Heart left ventricle (tissue), 16 donors: ENCODE measurements around the gene LRRN3. TPM values are rescaled to one million over a fixed set of nuclear protein-coding genes. Genes with fewer than 3 reads are reported as not detected.
A peak's percentile ranks its signal among the peaks of the same experiment; 100 is the strongest.

Experiments
- ATAC-seq, 4 donors: fragments of 200-7000 bp; cut with Tn5 transposase; one replicate each; pipeline ENCODE4 v1.9.1; 2020 to 2022; ENCODE audit warnings: moderate library complexity in 4 of 4, mild to moderate bottlenecking in 3 of 4, moderate number of reproducible peaks in 1 of 4
- DNase-seq, 5 donors: peaks; one replicate each; pipeline ENCODE4 v3.0.0-alpha.2; 2020
- H3K27ac ChIP-seq, 12 donors: fragments of 200-600 bp; sonication (generic) in 4 of 12; one replicate each; pipeline versions ENCODE4 v1.5.0 to v1.8.0; 2016 to 2022; ENCODE audit warnings: mild to moderate bottlenecking in 2 of 12
- H3K27me3 ChIP-seq, 9 donors: fragments of 200-600 bp; sonication (generic) in 2 of 9; one replicate each; pipeline versions ENCODE4 v1.5.1 to v1.8.0; 2016 to 2022; ENCODE audit warnings: mild to moderate bottlenecking in 3 of 9
- H3K36me3 ChIP-seq, 9 donors: fragments of 200-600 bp; sonication (generic) in 2 of 9; one replicate each; pipeline versions ENCODE4 v1.5.0 to v1.8.0; 2018 to 2022; ENCODE audit warnings: mild to moderate bottlenecking in 2 of 9
- H3K4me1 ChIP-seq, 12 donors: fragments of 200-600 bp; sonication (generic) in 4 of 12; one replicate each; pipeline versions ENCODE4 v1.5.0 to v1.8.0; 2016 to 2022; ENCODE audit warnings: mild to moderate bottlenecking in 3 of 12
- H3K4me3 ChIP-seq, 12 donors: fragments of 200-600 bp; sonication (generic) in 4 of 12; one replicate each; pipeline versions ENCODE4 v1.5.0 to v1.8.0; 2017 to 2022; ENCODE audit warnings: mild to moderate bottlenecking in 9 of 12, moderate library complexity in 4 of 12
- H3K9me3 ChIP-seq, 12 donors: fragments of 200-600 bp; sonication (generic) in 4 of 12; one replicate each; pipeline versions ENCODE4 v1.5.0 to v1.8.0; 2016 to 2022; ENCODE audit warnings: mild to moderate bottlenecking in 1 of 12
- POLR2A ChIP-seq, 2 donors: fragments of 450-650 bp; IDR thresholded peaks; one replicate each; pipeline ENCODE4 v1.6.1; 2017; ENCODE audit warnings: antibody characterized with exemption in 2 of 2, mild to moderate bottlenecking in 2 of 2, moderate library complexity in 2 of 2
- WGBS, 4 donors: extraction: QIAGEN DNeasy Blood & Tissue Kit in 2 of 4; methylation state at CpG; one replicate each; pipeline versions ENCODE4 v1.1.5 to v1.1.7; 2013 to 2018; 5-methylcytosine and 5-hydroxymethylcytosine counted together
- intact Hi-C, 10 donors: fragments of 100-400 bp; cut with DNase I; formaldehyde crosslinking; loops; one replicate each; pipeline versions ENCODE4 v1.11.1 to v1.14.2; 2022
- polyA plus RNA-seq, 2 donors: library from polyadenylated mRNA; stranded (reverse); fragments of 200-250 nt; gene quantifications; one replicate each; pipeline ENCODE4 v1.2.3, GENCODE V29; 2013
- total RNA-seq, 9 donors: library from RNA; depleted of rRNA in 2 of 9; stranded (reverse); fragments of >200 nt in 2 of 9; fragmentation: NEBNext Ultra II Directional in 3 of 9; extraction: Animal tissue kit (Norgen Biotek cat#: 25700) in 3 of 9; gene quantifications; one replicate each; pipeline versions ENCODE4 v1.1.0 to v1.2.4, GENCODE V29; 2016 to 2023
- TF ChIP-seq, protein P1 (sequence below), 12 donors: fragments of 200-600 bp; sonication (generic) in 4 of 12; IDR thresholded peaks; one replicate each; pipeline versions ENCODE4 v1.5.0 to v1.8.0; 2018 to 2022; ENCODE audit warnings: antibody characterized with exemption in 12 of 12, mild to moderate bottlenecking in 5 of 12
- donor health status: ischemic (EF 13 %, LVEDD 7.1; RV severe dilation, severe dysfunction).
- donor health status: healthy with polysubstance abuse.
- donor health status: DM: no; HTN: yes; CAD: no.
- donor health status: DM: no; HTN: no; CAD: no.
- donor health status: ischemic (EF 25% LVEDD 6.9; RV normal size, moderate dysfunction).
- donor health status: ischemic (EF 25% LVEDD 5.7; RV mildly dilated, moderate dysfunction).
- donor health status: healthy.
- donor health status: DM: yes; HTN: yes; CAD: no.
- donor health status: ischemic (EF 35%, LVEDD 5.7; RV mildly dilated, moderate dysfunction).
- donor health status: nonischemic (EF 11% LVEDD 7.7; RV severe dilation, severe dysfunction).
- donor health status: DM: yes; HTN: yes; CAD: no.
- donor health status: PGD.
- donor health status: ischemic (EF 29% LVEDD 5.4; RV normal size, mild dysfunction).
- donor health status: nonischemic (EF 23%, LVEDD 6.1; RV moderate dilation, normal function).

Gene LRRN3
- total and polyA plus RNA-seq, 11 donors, result 0.52 to 11.0 (median 2.3) TPM

DNA sequence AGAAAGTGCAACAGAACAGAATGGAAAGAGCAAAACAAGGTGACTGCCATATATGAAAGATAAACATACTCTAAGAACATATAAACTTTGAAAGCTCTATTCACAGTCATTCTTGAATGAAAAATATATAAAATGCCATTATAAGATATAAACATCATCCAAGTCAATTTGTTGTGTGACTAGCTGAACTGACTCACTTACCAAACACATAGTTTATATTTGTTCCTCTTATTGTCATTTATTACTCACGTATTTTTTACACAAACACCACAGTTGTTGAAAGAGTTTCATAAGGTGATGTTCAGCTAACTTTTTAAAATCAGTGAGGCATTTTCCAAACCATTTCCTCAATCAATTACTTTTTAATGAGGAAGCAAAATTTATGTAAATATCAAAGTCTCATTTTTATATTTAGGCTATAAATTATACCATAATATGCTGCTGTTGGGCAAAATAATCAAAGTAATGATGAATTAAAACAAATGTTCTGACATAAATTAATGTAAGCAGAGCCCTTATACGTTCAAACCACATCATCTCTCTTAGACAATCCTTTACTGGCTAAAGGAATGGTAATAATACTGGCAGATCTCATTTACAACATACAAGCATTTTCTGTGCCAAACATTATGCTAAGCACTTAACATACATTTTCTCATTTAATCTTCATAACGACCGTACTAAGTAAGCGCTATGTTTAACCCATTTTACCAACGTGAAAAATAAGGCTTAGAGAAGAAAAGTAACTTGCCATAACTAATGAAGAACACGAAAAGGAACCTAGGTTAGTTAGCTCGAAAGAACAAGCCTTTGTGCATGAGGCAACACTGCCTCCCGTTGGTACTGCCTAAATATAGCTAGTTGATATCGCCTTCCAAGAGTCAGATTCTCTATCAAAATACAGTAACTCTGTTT is 7.3 kb downstream of the LRRN3 start:
- peak in 2 of 4 donors; percentile 61 to 73 for ATAC-seq
- no peaks in the 10 kb centered on the region for H3K27me3 ChIP-seq
- intact Hi-C loops, result loop anchor here in 7 of 10 donors (5.0 to 10.0 kb wide), 5 partner anchors 387 to 637 kb away; no protein-coding TSS in a partner anchor
- no peak overlapping the region for H3K4me3 ChIP-seq
- H3K36me3 ChIP-seq, result no peaks in the 10 kb centered on the region
- peaks cover 0 to 8% (median 0%) of the 10 kb centered on the region in 12 donors for H3K4me1 ChIP-seq
- no peaks in the 10 kb centered on the region for H3K9me3 ChIP-seq
- TF ChIP-seq POLR2A (IDR thresholded peaks at IDR 0.05), result no peak
- TF ChIP-seq, protein P1, sequence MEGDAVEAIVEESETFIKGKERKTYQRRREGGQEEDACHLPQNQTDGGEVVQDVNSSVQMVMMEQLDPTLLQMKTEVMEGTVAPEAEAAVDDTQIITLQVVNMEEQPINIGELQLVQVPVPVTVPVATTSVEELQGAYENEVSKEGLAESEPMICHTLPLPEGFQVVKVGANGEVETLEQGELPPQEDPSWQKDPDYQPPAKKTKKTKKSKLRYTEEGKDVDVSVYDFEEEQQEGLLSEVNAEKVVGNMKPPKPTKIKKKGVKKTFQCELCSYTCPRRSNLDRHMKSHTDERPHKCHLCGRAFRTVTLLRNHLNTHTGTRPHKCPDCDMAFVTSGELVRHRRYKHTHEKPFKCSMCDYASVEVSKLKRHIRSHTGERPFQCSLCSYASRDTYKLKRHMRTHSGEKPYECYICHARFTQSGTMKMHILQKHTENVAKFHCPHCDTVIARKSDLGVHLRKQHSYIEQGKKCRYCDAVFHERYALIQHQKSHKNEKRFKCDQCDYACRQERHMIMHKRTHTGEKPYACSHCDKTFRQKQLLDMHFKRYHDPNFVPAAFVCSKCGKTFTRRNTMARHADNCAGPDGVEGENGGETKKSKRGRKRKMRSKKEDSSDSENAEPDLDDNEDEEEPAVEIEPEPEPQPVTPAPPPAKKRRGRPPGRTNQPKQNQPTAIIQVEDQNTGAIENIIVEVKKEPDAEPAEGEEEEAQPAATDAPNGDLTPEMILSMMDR (IDR thresholded peaks at IDR 0.05), result peak; percentile 42 to 79 (median 64)
- peak in 4 of 5 donors; percentile 11 to 31 (median 23) for DNase-seq
- no peak overlapping the region for H3K27ac ChIP-seq
- 33 to 42% (median 38%) methylated on average over 10 of the region's 10 CpGs for whole genome bisulfite sequencing, 4 donors

DNA sequence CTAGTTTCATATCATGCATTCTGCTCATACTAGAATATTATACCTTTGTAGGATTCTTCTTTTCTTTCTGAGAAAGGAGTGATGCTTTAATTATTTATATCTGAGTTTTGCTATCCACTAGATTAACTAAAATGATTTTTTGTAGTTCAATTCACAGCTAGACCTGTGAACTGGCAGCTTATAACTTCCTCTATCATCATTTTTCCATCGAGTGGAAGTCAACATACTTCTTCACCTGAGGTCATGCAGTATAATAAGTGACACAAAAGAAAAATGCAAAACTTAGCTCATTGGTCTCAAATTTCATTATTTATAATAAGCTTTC is 8.0 kb downstream of the LRRN3 start:
- H3K4me3 ChIP-seq, result no peak overlapping the region
- WGBS, 4 donors, result 8 to 12% (median 10%) methylated on average over 1 of the region's 1 CpG
- intact Hi-C loops, result loop anchor here in 7 of 10 donors (5.0 to 10.0 kb wide), 5 partner anchors 386 to 636 kb away; no protein-coding TSS in a partner anchor

DNA sequence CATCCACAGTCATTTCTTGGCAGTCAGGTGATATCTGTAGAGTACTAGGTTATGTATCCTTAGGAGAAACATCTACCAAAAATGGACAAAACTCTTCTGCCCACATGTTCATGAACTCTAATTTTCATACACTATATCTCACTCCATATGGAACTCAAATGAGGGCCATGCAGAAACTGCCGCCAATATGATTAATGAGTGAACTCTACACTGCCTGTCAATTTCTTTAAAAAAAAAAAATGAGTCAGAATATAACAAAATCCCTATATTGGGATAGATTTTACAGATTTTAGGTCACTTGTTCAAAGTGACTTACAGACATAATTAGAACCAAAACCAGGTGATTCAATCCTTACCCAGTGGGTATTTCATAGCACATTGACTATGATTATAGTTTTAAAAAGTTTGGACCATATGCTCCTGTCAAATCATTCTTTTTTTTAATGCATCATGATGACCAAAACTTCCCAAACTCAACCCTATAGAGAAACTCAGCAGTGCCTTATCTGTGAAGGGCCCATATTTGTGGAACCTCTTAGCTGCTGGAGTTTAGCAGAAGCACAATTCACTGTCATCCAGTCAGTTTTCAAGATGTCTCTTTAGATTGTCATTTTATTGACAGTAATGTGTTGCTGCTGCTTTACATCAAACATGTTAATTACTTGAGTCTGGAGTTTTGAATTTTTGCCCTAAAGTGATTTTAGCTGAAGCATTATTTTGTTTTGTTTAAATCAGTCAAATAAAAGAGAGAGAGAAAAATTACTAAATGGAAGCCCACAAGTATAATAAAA is 11.1 kb downstream of the LRRN3 start:
- H3K36me3 ChIP-seq, result no peaks in the 10 kb centered on the region
- ATAC-seq (no peak), DNase-seq (no peak)
- no peak overlapping the region for H3K4me3 ChIP-seq
- intact Hi-C loops, result loop anchor here in 1 of 10 donors (10.0 kb wide), 1 partner anchor 1007 kb away; no protein-coding TSS in a partner anchor
- H3K9me3 ChIP-seq, result no peaks in the 10 kb centered on the region
- peaks cover 0 to 15% (median 0%) of the 10 kb centered on the region in 12 donors for H3K4me1 ChIP-seq
- 95 to 100% (median 98%) methylated on average over 1 of the region's 1 CpG for WGBS, 4 donors
- TF ChIP-seq, protein P1 (IDR thresholded peaks at IDR 0.05), result no peak
- TF ChIP-seq POLR2A (IDR thresholded peaks at IDR 0.05), result no peak
- H3K27ac ChIP-seq, result no peak overlapping the region
- H3K27me3 ChIP-seq, result no peaks in the 10 kb centered on the region

More for the DNA sequence above, 8.0 kb downstream of the LRRN3 start:
- H3K4me1 ChIP-seq, result peaks cover 0 to 10% (median 0%) of the 10 kb centered on the region in 12 donors
- no peak for DNase-seq
- H3K27ac ChIP-seq, result no peak overlapping the region
- no peaks in the 10 kb centered on the region for H3K9me3 ChIP-seq
- no peak for ATAC-seq
- TF ChIP-seq, protein P1 (IDR thresholded peaks at IDR 0.05), result peak in 2 of 12 donors; percentile 3 to 5
- no peak for TF ChIP-seq POLR2A (IDR thresholded peaks at IDR 0.05)
- H3K27me3 ChIP-seq, result no peaks in the 10 kb centered on the region
- no peaks in the 10 kb centered on the region for H3K36me3 ChIP-seq
